ENCODE results near the gene NKAIN2.
A peak's percentile ranks its signal among the peaks of the same experiment; 100 is the strongest.

Gene NKAIN2

DNA sequence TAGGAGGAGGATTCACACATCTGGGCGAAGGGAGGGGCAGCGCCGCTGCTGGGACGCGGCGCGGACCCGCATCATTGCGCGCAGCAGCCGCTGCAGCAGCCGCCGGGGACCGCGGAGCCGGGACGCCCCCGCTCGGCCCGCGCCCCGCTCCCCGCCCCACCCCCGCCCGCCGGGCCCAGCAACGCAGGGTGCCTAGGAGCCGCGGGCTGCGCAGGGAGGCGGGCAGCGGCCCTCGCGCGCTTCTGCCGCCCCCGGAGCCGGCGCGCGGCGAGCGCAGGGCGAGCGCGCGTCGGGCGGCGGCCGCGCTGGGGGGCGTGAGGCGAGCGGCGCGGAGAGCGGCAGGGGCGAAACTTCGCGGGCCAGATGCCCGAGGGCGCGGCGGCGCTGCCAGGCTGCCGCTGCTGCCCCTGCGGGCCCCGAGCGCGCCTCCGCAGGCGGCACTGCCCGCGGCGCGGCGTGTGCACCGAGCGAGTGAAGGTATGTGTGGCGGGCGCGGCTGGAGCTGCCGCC lies at the start of gene NKAIN2:
NKAIN2 (plus strand) TSS at position 362 of the 510 bp plus-strand sequence.
- DNase-seq (ENCODE audit: low read depth): no peak

- DNase-seq (ENCODE audit: low read depth): no peak
Measured at GRCh38 chr6:123759472-123759871, 44.2 kb upstream of the NKAIN2 start.

GRCh38 chr6:123763904-123764303 lies 39.8 kb upstream of the NKAIN2 start:
- DNase-seq (ENCODE audit: low read depth): no peak

GRCh38 chr6:123764722-123765121 lies 38.9 kb upstream of the NKAIN2 start:
- DNase-seq (ENCODE audit: low read depth): no peak

DNA sequence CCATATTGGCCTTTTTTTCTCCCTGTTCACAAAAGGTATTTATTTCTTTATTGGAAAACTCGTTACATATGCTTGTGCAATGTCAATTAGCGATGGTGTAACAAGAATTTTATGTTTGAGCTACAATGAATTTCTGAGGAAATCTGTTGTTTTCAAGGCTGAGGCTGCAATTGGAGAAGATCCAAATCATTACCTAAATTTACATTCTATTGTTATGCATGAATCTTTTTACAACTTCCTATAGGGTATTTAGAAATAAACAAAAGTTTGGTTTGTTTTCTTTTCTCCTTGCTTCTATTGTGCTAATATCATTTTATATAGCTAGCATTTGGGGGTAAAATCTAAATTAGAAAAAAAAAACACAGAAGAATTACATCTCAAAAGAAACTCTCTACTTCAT lies 34.7 kb upstream of the NKAIN2 start:
- no peak for DNase-seq (ENCODE audit: low read depth)

GRCh38 chr6:123769431-123769830 lies 34.2 kb upstream of the NKAIN2 start:
- DNase-seq (ENCODE audit: low read depth): no peak

DNA sequence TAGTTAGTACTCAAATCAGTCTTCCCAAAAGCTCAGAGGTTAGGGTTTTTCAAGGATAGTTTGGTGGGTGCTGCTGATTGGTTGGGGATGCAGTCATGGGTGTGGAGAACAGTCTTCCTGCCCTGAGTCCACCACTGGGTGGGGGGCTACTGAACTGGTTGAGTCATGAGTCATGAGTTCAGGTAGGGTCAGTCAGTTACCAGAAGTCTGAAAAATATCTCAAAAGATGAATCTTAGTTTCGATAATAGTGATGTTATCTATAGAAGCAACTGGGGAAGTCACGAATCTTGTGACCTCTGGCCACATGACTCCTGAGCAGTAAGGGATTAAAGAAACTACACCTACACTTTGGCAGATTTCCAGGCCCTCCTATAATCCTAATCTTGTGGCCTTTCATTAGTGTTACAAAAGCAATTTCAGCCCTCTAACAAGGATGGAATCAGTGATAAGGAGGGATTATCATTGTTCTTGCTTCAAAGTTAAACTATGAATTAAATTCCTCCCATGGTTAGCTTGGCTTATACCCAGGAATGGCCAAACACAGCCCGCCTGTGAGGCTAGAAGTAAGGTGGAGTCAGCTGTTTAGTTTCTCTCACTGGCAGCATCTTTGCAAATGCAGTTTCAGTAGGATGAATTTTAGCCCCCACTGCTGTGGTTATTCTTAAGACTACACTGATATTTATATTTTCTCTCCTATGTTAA lies 33.3 kb upstream of the NKAIN2 start:
- DNase-seq (ENCODE audit: low read depth): no peak

DNA sequence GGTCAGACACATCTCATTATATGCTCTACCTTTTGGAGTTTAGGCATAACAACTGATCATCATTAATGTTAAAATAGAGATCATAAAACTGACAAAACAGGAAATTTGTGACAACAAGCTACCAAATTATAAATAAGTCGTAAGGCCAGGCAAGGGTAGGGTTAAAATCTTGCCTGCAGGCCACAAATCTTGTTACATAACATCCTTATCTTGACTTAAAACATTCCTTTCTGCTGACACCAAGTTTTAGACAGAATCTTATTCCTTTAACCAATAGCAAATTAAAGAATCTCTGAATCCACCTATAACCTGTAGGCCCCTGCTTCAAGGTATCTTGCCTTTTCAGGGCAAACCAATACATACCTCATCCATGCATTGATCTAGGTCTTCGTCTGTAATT lies 32.5 kb upstream of the NKAIN2 start:
- no peak for DNase-seq (ENCODE audit: low read depth)

GRCh38 chr6:123777563-123777962 lies 26.1 kb upstream of the NKAIN2 start:
- DNase-seq (ENCODE audit: low read depth): no peak

DNA sequence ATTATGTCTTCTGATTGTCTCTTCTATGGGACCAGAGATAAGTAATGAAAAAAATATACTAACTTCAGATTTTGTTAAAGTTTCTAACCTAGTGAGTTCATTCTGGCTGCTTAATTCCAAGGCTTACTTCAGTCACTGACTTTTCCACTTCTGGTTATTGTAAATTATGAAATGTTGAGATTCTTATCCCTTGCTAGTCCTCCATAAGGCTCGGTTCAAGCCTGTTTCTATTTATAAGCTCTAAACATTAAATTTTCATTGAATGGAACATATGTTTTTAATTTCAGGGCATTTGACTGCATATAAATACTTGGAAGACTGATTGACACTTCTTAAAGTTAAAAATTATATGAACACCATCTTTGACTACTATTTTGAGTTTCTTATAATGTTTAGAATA lies 23.6 kb upstream of the NKAIN2 start:
- no peak for DNase-seq (ENCODE audit: low read depth)

DNA sequence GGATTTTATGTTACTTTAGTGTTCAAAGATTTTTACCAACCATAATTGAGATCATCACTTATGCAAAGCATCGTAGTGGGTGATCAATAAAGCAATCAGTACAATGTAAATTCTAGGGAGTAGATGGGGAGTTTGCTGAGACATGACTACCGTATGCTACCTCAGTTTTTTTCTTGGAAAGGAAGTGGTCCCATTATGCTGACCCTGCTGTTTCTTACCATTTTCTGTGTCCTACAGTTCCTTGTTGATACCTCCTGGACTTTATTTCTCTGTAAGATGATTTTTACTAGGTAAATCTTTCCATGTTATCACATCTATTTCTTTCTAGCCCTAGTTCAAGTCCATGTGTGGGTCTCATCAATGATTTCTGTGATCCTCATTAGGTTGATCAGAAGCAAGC lies 19.3 kb upstream of the NKAIN2 start:
- no peak for DNase-seq (ENCODE audit: low read depth)

DNA sequence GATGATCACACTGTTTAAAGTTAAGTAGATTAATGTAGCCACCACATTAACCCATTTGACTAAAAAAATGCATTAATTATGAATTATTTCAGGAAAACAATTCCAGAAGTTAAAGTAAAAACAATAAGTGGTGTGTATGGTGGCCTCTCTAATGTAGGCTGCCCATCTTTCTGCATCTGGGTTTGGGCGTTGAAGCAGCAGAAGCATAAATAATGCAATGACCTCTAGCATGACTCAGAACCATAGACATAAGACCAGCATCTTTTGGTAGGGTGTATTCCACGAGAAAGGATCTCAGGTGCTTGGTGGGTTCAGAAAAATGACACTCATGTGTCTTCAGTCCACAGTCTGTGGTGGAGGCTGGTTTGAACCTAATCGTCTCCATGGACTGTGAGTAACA lies 18.6 kb upstream of the NKAIN2 start:
- DNase-seq (ENCODE audit: low read depth): no peak

GRCh38 chr6:123788319-123788718 lies 15.3 kb upstream of the NKAIN2 start:
- DNase-seq (ENCODE audit: low read depth): no peak

- no peak for DNase-seq (ENCODE audit: low read depth)
Measured at GRCh38 chr6:123794190-123794589, 9.5 kb upstream of the NKAIN2 start.

- DNase-seq (ENCODE audit: low read depth): no peak
Measured at GRCh38 chr6:123794799-123795198, 8.9 kb upstream of the NKAIN2 start.

DNA sequence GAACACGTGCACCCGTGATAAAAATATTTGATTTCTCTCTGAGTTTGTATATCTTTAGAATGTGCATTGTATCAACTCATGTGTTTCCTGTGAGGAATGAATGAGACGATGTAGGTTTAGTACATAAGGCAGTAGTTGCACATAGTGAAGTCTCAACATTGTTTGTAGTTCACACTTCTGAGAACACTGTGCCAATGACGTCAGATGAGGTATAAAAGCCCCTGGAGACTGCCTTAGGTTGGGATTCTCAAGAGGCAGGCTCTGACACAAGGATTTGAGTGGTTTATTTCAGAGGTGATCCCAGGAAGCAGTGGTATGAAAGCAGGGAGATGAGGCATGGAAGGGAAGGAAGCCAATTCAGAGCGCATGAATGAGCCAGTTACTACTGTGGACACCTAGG lies 2.6 kb upstream of the NKAIN2 start:
- no peak for DNase-seq (ENCODE audit: low read depth)

- DNase-seq (ENCODE audit: low read depth): no peak
Measured at GRCh38 chr6:123802351-123802696, 1.3 kb upstream of the NKAIN2 start.

GRCh38 chr6:123802697-123803503 lies 765 bp upstream of the NKAIN2 start:
- peak; percentile 64 for DNase-seq (ENCODE audit: low read depth)

- no peak for DNase-seq (ENCODE audit: low read depth)
Measured at GRCh38 chr6:123804014-123804786, 535 bp downstream of the NKAIN2 start.

- DNase-seq (ENCODE audit: low read depth): no peak
Measured at GRCh38 chr6:123804787-123805540, 1.3 kb downstream of the NKAIN2 start.

DNA sequence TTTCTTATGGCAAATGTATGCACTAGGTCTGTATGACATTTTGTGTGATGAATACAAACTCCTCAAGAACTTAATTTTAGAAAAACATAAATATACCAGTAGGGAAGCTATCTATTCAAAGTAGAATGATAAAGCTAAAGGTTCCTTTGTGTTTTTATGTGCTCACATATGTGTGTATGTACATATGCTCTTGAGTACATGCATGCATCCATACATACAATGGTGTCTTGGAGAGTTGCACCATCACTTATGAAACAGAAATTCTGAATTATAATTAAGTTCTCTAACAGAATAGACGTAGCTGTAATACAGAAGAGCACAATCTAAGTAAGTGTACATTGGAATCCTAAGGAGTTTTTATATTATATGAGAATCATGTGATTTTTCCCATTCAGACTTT lies 2.3 kb downstream of the NKAIN2 start:
- no peak for DNase-seq (ENCODE audit: low read depth)

DNA sequence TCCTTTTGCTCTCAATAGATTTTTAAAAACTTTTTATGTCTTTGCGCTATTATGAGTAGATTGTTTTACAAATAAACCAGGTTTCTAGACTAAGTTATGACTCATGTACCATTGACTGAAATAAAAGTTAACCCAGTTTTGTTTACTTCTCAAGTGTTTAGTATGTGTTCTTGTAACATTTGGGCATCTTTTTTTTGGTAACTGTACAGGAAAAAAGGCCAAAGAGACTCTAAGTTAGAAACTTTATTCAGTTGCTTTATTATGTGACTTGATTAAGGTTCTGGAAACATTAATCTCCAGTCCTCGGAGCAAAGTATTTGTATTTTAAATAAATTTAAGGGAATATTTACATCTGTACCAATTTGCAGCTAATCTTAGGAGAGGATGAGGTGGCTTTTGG lies 2.9 kb downstream of the NKAIN2 start:
- DNase-seq (ENCODE audit: low read depth): no peak

Measured in fibroblast of the conjunctiva (primary cell).